Measurements from ENCODE around the gene SH3D19.
A peak's percentile ranks its signal among the peaks of the same experiment; 100 is the strongest.

SH3D19 gene

GRCh38 chr4:151092488-151092887 is 232.9 kb downstream of the SH3D19 start:
- DNase-seq, result no peak

GRCh38 chr4:151091047-151091446 is 234.4 kb downstream of the SH3D19 start:
- DNase-seq, result no peak

- no peak for DNase-seq
Observed at GRCh38 chr4:151087467-151087866, 237.9 kb downstream of the SH3D19 start.

- DNase-seq, result peak; percentile 55
Observed at GRCh38 chr4:151077978-151078377, 247.4 kb downstream of the SH3D19 start.

GRCh38 chr4:151074416-151074916 is 250.9 kb downstream of the SH3D19 start:
- no peak for DNase-seq
